Suprapubic skin (tissue), 4 donors: ENCODE results near the gene RASSF5. TPM values are rescaled to one million over a fixed set of nuclear protein-coding genes. Genes with fewer than 3 reads are reported as not detected.

Source experiments
- DNase-seq, 2 donors: peaks; one replicate each; pipeline ENCODE4 v3.0.0-alpha.2; 2019; ENCODE audit warnings: low spot score in 2 of 2
- H3K27ac ChIP-seq: fragments of 200-600 bp; sonication (generic); one replicate; pipeline ENCODE4 v1.5.1; 2019
- H3K27me3 ChIP-seq: fragments of 200-600 bp; sonication (generic); one replicate; pipeline ENCODE4 v1.5.1; 2019
- H3K36me3 ChIP-seq: fragments of 200-600 bp; sonication (generic); one replicate; pipeline ENCODE4 v1.5.1; 2019
- H3K4me1 ChIP-seq: fragments of 200-600 bp; sonication (generic); one replicate; pipeline ENCODE4 v1.5.1; 2019
- H3K4me3 ChIP-seq: fragments of 200-600 bp; sonication (generic); one replicate; pipeline ENCODE4 v1.5.1; 2019; ENCODE audit warnings: mild to moderate bottlenecking
- H3K9me3 ChIP-seq: fragments of 200-600 bp; sonication (generic); one replicate; pipeline ENCODE4 v1.5.1; 2019
- EP300 ChIP-seq: sonication (generic); formaldehyde crosslinking; IDR thresholded peaks from one replicate; pipeline ENCODE4 v1.6.1; 2017; ENCODE audit warnings: antibody characterized with exemption
- POLR2A ChIP-seq, 2 donors: fragments of 450-650 bp; IDR thresholded peaks; one replicate each; pipeline ENCODE4 v1.6.1; 2017; ENCODE audit warnings: antibody characterized with exemption in 2 of 2, mild to moderate bottlenecking in 2 of 2, moderate library complexity in 2 of 2
- POLR2AphosphoS5 ChIP-seq, 3 donors: sonication (generic); formaldehyde crosslinking; IDR thresholded peaks; one replicate each; pipeline ENCODE4 v1.6.1; 2017; ENCODE audit warnings: antibody characterized with exemption in 3 of 3
- WGBS: methylation state at CpG from one replicate; pipeline ENCODE4 v1.1.5; 2018; 5-methylcytosine and 5-hydroxymethylcytosine counted together
- total RNA-seq, 4 donors: library from RNA; depleted of rRNA; stranded (reverse); fragments of >200 nt; gene quantifications; one replicate each; pipeline ENCODE4 v1.1.0, GENCODE V29; 2016
- TF ChIP-seq, protein P1 (sequence below), 2 donors: fragments of 200-600 bp in 1 of 2; fragments of 450-650 bp in 1 of 2; sonication (generic) in 1 of 2; IDR thresholded peaks; one replicate each; pipeline ENCODE4 v1.5.1; 2016 to 2019; ENCODE audit warnings: antibody characterized with exemption in 2 of 2, mild to moderate bottlenecking in 1 of 2, moderate library complexity in 1 of 2

RASSF5 gene
- total RNA-seq, 4 donors from 2014 or later: 34.8 to 74.5 (median 64.9) TPM

GRCh38 chr1:206544562-206545257 is 37.4 kb downstream of the RASSF5 start:
- WGBS: 23% methylated on average over 9 of the region's 9 CpGs
- no peak for TF ChIP-seq POLR2AphosphoS5 (IDR thresholded peaks at IDR 0.05)
- TF ChIP-seq, protein P1, sequence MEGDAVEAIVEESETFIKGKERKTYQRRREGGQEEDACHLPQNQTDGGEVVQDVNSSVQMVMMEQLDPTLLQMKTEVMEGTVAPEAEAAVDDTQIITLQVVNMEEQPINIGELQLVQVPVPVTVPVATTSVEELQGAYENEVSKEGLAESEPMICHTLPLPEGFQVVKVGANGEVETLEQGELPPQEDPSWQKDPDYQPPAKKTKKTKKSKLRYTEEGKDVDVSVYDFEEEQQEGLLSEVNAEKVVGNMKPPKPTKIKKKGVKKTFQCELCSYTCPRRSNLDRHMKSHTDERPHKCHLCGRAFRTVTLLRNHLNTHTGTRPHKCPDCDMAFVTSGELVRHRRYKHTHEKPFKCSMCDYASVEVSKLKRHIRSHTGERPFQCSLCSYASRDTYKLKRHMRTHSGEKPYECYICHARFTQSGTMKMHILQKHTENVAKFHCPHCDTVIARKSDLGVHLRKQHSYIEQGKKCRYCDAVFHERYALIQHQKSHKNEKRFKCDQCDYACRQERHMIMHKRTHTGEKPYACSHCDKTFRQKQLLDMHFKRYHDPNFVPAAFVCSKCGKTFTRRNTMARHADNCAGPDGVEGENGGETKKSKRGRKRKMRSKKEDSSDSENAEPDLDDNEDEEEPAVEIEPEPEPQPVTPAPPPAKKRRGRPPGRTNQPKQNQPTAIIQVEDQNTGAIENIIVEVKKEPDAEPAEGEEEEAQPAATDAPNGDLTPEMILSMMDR (IDR thresholded peaks at IDR 0.05): peak; percentile 67 to 79
- Histone ChIP-seq H3K4me3 (no peak overlapping the region), H3K27ac (no peak overlapping the region), H3K9me3 (no peaks in the 10 kb centered on the region), H3K4me1 (peaks cover 16% of the 10 kb centered on the region), H3K27me3 (no peaks in the 10 kb centered on the region), H3K36me3 (no peaks in the 10 kb centered on the region)
- DNase-seq: peak in 1 of 2 donors; percentile 81

DNA sequence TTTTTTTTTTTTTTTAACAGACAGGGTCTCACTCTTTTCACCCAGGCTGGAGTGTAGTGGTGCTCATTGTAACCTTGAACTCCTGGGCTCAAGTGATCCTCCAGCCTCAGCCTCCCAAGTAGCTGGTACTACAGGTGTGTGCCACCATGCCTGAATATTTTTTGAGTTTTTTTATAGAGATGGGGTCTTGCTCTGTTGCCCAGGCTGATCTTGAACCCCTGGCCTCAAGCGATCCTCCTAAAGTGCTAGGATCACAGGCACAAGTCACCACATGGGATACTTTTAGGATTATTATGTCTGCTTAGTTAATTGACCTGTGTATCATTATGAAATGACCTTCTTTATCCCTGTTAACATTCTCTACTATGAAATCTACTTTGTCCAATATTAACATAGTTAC is 38.0 kb downstream of the RASSF5 start:
- H3K36me3 ChIP-seq: no peaks in the 10 kb centered on the region
- no peak for DNase-seq
- no peak overlapping the region for H3K4me3 ChIP-seq
- H3K27me3 ChIP-seq: no peaks in the 10 kb centered on the region
- WGBS: 91% methylated on average over 1 of the region's 1 CpG
- TF ChIP-seq, protein P1 (IDR thresholded peaks at IDR 0.05): no peak
- TF ChIP-seq EP300 (no peak), POLR2A (IDR thresholded peaks at IDR 0.05) (no peak), POLR2AphosphoS5 (IDR thresholded peaks at IDR 0.05) (no peak)
- peaks cover 9% of the 10 kb centered on the region for H3K4me1 ChIP-seq
- H3K9me3 ChIP-seq: no peaks in the 10 kb centered on the region
- no peak overlapping the region for H3K27ac ChIP-seq

DNA sequence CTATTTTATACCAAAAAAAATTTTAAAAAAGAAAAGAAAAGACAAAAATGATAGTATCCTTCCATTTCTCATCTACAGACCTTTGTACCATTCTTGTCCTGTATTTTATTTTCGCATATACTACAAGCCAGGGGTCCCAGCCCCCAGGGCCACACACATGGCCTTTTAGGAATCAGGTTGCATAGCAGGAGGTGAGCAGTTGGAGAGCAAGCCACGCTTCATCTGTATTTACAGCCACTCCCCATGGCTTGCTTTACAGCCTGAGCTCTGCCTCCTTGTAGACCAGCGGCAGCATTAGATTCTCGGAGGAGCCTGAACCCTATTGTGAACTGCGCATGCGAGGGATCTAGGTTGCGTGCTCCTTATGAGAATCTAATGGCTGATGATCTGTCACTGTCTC is 39.8 kb downstream of the RASSF5 start:
- DNase-seq: peak in 1 of 2 donors; percentile 29
- H3K27ac ChIP-seq: no peak overlapping the region
- WGBS: 80% methylated on average over 7 of the region's 7 CpGs
- no peak overlapping the region for H3K4me3 ChIP-seq
- no peaks in the 10 kb centered on the region for H3K27me3 ChIP-seq
- no peaks in the 10 kb centered on the region for H3K36me3 ChIP-seq
- no peaks in the 10 kb centered on the region for H3K9me3 ChIP-seq
- no peaks in the 10 kb centered on the region for H3K4me1 ChIP-seq
- TF ChIP-seq, protein P1 (IDR thresholded peaks at IDR 0.05): no peak
- no peak for TF ChIP-seq EP300
- no peak for TF ChIP-seq POLR2AphosphoS5 (IDR thresholded peaks at IDR 0.05)
- TF ChIP-seq POLR2A (IDR thresholded peaks at IDR 0.05): no peak

- no peaks in the 10 kb centered on the region for H3K36me3 ChIP-seq
- peaks cover 14% of the 10 kb centered on the region for H3K4me1 ChIP-seq
- WGBS: 82% methylated on average over 2 of the region's 2 CpGs
- no peak overlapping the region for H3K27ac ChIP-seq
- no peak overlapping the region for H3K4me3 ChIP-seq
- TF ChIP-seq, protein P1 (IDR thresholded peaks at IDR 0.05): no peak
- TF ChIP-seq EP300 (no peak), POLR2A (IDR thresholded peaks at IDR 0.05) (no peak), POLR2AphosphoS5 (IDR thresholded peaks at IDR 0.05) (no peak)
- no peaks in the 10 kb centered on the region for H3K27me3 ChIP-seq
- no peak for DNase-seq
- H3K9me3 ChIP-seq: no peaks in the 10 kb centered on the region
Measured at GRCh38 chr1:206550446-206550845, 43.1 kb downstream of the RASSF5 start.

DNA sequence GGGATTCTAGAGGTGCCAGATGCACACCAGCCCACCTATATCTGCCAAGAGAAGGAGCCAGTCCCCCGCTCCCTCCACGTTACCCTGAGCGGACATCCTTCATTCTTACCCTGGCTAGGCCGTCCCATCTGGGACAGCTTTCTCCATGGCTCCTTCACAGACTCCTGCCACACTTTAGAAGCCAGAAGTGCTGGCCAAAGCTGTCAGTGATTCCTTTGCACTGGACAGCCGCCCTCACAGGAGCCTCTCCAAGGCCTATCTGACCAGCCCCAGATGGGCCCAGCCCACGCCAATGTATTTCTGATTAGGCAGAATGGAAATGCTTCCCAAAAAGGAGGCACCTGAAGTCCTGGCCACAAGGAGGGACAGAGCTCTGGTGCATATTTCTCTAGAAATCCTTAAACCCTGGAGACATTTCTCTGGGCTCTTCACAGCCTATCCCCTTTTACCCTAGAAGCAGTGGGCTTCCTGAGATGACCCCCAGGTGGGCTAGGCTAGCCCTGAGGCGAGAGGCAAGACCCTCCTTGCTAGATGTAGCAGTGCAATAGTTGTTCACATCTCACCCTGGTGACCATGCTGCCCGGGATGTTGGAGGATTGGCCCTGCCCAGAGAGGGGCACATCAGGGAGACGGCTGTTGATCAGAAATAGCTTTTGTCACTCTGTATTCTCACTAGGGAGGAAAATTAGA is 44.1 kb downstream of the RASSF5 start:
- no peak overlapping the region for H3K27ac ChIP-seq
- H3K27me3 ChIP-seq: no peaks in the 10 kb centered on the region
- H3K9me3 ChIP-seq: no peaks in the 10 kb centered on the region
- TF ChIP-seq EP300 (no peak), POLR2A (IDR thresholded peaks at IDR 0.05) (no peak), POLR2AphosphoS5 (IDR thresholded peaks at IDR 0.05) (no peak)
- TF ChIP-seq, protein P1 (IDR thresholded peaks at IDR 0.05): no peak
- DNase-seq: no peak
- H3K4me3 ChIP-seq: no peak overlapping the region
- peaks cover 24% of the 10 kb centered on the region for H3K4me1 ChIP-seq
- 95% methylated on average over 6 of the region's 9 CpGs for WGBS
- H3K36me3 ChIP-seq: no peaks in the 10 kb centered on the region
